B cell (primary cell): ENCODE data around the gene TM7SF3.

Source experiments
- EZH2 ChIP-seq: IDR thresholded peaks from 2 replicates; pipeline ENCODE4 v1.6.1; 2012; ENCODE audit warnings: borderline replicate concordance, low read depth, mild to moderate bottlenecking, moderate library complexity, low read length; ENCODE audit not compliant: insufficient read depth, poor library complexity, severe bottlenecking
- TF ChIP-seq, protein P1 (sequence below): fragments of 200-600 bp; IDR thresholded peaks from one replicate; pipeline ENCODE4 v1.8.0; 2022; ENCODE audit warnings: antibody characterized with exemption, mild to moderate bottlenecking

DNA sequence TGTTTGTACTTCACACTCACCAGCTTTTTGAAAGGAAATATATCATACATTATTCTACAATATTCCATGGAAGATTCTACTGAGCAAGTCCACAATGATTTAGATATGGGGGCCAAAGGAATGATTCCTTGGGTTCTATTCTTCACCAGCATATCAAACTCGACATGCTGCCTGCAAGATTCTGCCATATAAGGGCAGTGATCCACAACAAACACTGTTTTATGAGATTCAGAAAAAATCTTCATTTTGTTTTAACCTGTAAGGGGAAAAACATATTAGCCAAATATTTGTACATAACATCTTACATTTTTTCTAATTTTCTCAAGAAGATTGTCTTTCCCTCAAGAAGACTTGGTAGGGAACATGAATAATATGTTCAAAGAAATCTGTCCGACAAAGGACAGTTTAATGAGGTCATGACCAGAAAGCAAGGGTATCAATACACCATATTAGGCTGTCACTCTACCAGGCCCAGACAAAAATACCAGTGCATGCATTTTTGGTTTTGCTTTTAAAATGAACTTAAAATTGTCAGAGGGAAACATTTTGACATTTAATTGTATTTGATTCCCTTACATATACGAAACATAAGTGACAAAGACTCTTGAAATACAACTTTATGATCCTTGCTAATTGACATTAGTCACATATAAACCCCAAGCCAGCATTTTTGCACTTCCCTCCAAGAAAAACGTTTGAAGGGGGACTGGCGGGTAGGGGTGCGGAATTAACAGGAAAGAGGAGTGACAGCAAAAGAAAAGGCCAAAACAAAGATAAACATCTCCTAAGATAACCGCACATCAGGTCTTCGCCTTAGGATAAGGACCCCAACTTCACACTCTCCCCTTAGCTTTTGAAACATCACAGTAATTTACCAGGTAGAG, 77.4 kb downstream of the TM7SF3 start:
- TF ChIP-seq, protein P1, sequence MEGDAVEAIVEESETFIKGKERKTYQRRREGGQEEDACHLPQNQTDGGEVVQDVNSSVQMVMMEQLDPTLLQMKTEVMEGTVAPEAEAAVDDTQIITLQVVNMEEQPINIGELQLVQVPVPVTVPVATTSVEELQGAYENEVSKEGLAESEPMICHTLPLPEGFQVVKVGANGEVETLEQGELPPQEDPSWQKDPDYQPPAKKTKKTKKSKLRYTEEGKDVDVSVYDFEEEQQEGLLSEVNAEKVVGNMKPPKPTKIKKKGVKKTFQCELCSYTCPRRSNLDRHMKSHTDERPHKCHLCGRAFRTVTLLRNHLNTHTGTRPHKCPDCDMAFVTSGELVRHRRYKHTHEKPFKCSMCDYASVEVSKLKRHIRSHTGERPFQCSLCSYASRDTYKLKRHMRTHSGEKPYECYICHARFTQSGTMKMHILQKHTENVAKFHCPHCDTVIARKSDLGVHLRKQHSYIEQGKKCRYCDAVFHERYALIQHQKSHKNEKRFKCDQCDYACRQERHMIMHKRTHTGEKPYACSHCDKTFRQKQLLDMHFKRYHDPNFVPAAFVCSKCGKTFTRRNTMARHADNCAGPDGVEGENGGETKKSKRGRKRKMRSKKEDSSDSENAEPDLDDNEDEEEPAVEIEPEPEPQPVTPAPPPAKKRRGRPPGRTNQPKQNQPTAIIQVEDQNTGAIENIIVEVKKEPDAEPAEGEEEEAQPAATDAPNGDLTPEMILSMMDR, result no peak
- TF ChIP-seq EZH2, result no peak
